GM21619 (cell line): ENCODE results near the gene RPL13.

ENCODE experiments used
- ATAC-seq: cut with Tn5 transposase; IDR thresholded peaks from one replicate; pipeline ENCODE4 v1.9.1; 2021; ENCODE audit not compliant: unreplicated experiment

RPL13 gene

DNA sequence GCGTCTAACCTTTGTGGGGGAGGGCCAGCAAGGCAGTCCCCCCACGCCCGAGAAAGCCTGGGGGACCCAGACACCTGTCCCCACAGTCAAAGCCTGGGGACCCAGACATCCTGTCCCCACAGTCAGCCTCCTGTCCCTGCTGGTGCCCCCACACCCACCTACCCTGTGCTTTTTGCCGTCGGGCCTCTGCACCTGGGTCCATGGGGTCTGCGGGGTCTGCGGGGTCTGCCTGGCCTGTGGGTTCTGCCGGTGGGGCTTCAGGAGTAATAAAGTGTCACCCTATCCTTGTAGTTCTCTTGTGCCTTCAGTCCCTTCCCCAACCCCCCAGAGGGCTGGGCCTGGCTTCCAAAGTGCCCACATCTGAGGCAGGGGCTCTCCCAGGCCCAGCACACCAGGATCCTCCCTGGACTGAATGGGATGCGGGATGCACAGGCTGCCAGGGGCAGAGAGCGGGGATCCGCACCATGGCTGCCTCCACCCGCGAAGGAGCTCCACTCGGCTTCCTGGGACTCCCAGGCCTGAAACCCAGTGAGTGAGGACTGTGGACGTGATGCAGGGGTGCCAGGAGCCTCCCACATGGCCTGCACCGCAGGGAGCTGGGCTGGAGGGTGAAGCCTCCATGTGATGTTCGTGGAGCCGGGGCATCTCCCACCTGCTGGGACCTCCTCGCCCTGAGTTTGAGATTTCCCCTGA, 36.6 kb downstream of the RPL13 start:
- ATAC-seq: no peak

- no peak for ATAC-seq
Measured at GRCh38 chr16:89598199-89598598, 37.7 kb downstream of the RPL13 start.

- ATAC-seq: no peak
Measured at GRCh38 chr16:89599451-89599858, 39.0 kb downstream of the RPL13 start.

DNA sequence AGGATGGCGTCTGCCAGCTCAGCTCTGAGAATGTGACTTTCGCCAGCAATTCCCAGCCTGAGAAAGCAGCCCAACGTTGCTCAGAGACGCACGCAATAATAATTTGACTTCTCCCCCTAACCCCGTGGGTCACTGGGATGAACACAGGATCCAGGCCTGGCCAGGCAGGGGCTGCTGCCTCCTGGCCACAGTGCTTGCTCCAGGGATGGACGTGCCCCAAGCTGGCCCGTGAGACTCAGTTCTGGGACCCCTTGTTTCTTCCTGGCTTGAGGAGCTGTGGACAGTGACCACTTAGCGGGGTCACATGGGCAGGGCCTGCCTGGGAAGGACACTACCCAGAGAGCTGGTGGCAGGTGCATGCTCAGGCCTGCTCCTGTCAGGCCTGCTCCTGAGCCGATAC, 39.4 kb downstream of the RPL13 start:
- no peak for ATAC-seq

DNA sequence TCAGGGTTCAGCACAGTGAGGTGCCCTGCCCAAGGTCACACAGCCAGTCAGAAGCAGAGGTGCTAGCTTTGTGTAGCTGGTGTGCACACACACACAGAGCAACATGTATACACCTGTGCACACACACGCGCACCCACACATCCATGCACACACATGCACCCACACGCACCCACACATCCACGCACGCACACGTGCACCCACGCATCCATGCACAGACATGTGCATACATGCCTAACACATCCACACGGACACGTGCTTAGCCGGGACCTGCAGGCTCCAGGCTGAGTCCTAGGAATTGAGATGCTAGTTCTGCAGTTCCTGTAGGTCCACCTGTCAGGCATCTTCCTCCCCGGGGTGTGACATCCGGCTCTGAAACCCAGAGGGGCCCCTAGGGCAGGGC, 39.9 kb downstream of the RPL13 start:
- ATAC-seq: no peak

GRCh38 chr16:89600956-89601355, 40.5 kb downstream of the RPL13 start:
- ATAC-seq: no peak

GRCh38 chr16:89601906-89602272, 41.4 kb downstream of the RPL13 start:
- ATAC-seq: no peak

GRCh38 chr16:89602273-89602951, 41.9 kb downstream of the RPL13 start:
- ATAC-seq: no peak

GRCh38 chr16:89602952-89603590, 42.6 kb downstream of the RPL13 start:
- ATAC-seq: no peak

- ATAC-seq: no peak
Measured at GRCh38 chr16:89604764-89605163, 44.3 kb downstream of the RPL13 start.

- ATAC-seq: no peak
Measured at GRCh38 chr16:89605186-89605970, 44.9 kb downstream of the RPL13 start.

DNA sequence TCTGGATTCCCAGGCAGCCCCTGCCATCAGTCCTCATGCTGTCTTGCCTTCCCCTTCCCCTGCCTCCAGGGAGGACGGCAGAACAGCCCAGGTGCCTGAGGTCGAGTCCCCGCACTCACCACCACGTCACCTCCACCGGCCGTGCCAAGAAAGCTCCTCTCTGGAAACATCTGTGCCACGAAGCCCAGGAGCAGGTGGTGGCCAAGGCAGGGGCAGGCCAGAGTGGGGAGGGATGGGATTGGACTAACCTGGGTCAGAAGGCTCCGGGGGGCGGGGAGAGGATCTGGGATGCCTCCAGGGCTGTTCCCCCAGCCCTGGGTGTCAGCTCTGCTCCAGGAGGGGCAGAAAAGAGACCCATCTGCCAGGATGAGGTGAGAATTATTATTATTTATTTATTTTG, 45.5 kb downstream of the RPL13 start:
- no peak for ATAC-seq

GRCh38 chr16:89607453-89607852, 47.0 kb downstream of the RPL13 start:
- ATAC-seq: no peak

DNA sequence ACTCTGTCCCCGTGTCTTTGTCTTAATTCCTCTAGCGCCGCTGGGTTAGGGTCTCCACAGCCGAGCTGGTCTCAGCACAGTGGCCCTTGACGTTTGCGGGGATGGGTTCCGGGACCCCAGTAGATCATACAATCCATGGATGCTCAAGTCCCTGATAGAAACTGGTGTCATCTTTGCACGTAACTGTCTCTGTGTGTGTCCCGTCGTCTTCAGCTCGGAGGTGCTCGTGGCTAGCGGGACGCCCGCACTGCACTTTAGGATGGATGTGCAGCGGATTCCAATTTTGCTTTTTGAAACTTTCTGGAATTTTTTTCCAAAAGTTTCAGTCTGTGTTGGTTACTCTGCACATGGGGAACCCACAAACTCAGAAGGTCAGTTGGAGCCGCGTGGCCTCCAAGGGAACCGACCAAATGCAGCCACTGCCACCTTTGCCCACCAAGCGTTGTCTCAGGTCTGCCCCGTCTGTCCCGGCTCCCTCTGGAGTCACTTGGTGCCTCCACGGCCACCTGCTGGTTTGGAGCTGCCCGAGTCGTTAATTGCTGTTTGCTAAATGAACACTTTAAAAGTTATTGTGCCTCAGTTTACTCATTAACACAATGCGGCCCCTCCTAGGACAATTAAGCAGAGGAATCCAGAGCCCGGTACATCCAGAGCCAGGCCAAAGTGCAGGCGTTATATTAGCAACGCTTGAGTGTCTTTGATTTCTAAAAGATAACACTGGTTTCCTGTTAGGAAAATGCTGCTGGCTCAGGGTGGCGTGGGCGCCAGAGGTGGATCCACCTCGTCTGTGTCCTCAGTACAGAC, 47.7 kb downstream of the RPL13 start:
- no peak for ATAC-seq

- no peak for ATAC-seq
Measured at GRCh38 chr16:89610108-89610453, 49.6 kb downstream of the RPL13 start.

- no peak for ATAC-seq
Measured at GRCh38 chr16:89612415-89613166, 52.1 kb downstream of the RPL13 start.

- ATAC-seq: no peak
Measured at GRCh38 chr16:89613231-89613953, 52.9 kb downstream of the RPL13 start, which contains the start of gene DPEP1. TSS of gene DPEP1 (plus strand) at chr16:89613642. CDS start at chr16:89630411, 16,769 bp downstream.

GRCh38 chr16:89613954-89614459, 53.5 kb downstream of the RPL13 start:
- no peak for ATAC-seq
